AG08395 (cell line): ENCODE measurements around the gene PUM1.

Experiments
- DNase-seq: peaks from one replicate; pipeline ENCODE4 v3.0.0; 2012; ENCODE audit warnings: mixed read lengths, low spot score

Gene PUM1

GRCh38 chr1:30905916-30906620, 159.4 kb downstream of the PUM1 start:
- no peak for DNase-seq

DNA sequence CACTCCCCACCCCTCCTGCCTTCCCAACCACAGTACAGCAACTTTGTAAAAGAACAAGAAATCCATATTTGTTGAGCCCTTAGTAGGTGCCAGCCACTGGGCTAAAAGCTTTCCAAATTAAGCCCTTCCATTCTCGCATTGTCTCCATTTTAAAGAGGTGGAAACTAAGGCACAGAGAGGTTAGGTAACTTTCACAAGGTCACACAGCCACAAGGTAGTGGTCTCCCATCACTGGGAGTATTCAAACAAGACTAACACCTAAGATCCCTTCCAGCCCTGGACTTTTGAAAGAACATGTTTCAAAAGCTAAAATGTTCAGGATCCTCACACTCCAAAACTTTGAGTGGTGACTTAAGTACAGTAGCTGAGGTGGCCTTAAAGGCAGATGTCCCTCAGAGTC, 160.1 kb downstream of the PUM1 start:
- DNase-seq: no peak

GRCh38 chr1:30904962-30905335, 160.6 kb downstream of the PUM1 start:
- no peak for DNase-seq

DNA sequence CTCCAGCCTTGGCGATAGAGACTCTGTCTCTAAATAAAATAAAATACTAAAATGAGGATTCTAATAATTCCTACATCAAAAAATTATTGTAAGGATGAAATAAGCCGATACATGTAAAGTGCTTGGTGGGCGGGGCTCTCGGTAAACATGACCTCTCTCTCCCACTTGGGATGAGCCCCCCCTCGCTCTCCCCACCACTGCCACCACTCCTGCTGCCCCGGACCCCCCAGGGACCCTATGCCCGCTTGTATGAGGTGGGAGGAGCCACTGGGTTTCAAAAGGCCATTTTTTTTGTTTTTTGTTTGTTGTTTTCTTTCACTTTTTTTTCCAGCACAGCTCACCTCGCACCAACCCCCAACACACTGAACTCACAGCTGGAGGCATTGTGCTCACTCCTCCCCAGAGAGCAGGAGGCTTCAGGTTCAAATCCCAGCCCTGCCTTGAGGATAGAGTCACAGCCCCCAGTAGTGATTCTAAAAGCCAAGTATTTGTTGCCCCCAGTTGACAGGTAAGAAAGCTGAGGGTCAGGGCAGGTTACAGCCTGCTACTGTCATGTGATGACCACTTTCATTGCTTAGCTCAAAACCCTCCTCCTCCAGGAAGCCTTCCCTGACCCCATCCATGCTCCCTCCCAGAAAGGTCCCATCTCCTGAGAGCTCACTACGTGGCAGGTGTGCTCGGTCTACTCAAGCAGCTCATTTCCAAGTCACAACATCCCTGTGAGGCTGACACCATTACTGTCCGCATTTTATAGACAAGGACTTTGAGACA, 161.1 kb downstream of the PUM1 start:
- no peak for DNase-seq

DNA sequence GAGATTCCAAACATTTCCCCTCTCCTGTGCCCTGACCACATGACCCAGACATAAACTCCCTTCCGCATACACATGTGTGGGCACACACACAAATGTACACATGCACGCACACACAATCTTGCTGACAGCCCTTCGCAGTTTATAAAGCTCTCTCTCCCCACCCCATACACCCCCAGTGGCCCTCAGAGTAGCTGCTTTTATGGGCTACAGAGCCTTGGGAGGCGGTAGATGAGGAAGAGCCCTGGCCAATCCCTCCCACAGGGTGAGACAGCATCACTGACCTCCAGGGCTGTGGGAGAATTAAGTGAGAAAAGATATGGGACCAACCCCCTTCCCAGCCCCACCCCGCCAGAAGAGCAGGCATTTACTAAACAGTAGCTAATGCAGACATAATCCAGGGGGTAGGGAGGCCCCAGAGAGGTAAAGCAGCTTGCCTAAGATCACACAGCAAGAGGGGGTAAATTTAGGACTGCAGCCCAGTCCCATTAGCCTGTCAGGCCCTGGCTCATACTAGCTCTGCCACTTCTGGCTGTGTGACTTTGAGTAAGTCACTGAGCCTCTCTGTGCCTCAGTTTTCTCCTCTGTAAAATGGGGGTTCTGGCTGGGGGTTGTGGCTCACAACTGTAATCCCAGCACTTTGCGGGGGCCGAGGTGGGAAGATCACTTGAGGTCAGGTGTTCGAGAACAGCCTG, 162.0 kb downstream of the PUM1 start:
- no peak for DNase-seq

- no peak for DNase-seq
Observed at GRCh38 chr1:30902593-30903290, 162.8 kb downstream of the PUM1 start.

- no peak for DNase-seq
Observed at GRCh38 chr1:30901798-30902581, 163.5 kb downstream of the PUM1 start.

GRCh38 chr1:30900931-30901560, 164.5 kb downstream of the PUM1 start:
- no peak for DNase-seq

DNA sequence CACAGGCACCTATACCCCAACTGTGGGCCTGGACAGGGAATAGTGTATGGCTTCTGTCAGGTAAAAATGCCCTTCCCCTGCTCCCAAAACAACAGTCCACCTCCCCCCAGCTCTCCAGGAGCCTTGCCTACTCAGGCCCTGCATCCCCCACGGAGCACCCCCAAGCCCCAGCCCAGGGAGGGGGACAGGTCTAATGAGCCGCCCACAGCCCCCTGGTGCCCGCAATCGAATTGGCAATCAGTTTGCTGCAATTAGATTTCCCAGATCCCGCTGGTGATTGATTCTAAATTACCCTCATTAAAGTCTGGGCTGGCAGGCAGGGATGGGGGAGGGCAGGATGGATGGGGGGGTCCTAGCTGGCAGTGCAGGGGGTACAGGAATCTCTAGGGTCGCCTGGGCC, 165.0 kb downstream of the PUM1 start:
- DNase-seq: no peak

- no peak for DNase-seq
Observed at GRCh38 chr1:30899577-30900389, 165.7 kb downstream of the PUM1 start.

DNA sequence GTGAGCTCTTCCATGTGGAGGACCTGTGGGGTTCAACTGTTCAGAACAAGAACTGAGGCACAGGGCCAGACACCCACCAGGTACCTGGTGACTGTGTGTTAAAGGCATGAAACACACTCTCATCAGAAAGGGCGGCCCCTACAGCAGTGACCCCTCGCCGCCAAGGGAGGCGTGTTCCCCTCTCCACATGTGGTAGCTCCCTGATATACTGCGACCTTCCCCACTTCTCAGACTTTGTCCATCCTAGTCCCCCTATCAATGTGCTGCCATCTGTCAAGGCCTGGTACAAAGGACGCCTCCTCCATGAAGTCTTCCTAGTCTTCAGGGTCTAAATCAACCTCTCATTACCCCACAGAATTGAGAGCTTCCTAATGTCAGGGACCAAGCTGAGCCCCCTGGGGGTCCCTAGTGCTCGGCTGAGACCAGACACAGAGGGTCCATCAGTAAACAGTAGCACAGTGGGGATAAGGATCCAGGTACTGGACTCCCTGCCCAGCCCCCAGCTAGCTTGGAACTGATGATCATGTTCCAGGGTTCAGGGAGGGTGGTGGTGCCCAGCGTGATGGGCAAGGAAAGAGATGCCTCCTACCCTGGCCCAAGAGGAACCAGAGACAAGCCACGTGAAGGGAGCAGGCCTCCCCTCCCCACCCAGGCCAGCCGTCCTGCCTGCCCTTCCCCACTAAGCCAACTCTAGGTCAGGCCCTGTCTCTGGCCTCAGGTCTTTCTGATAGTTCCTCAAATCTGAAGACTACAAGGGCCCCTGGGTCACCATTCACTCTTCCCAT, 167.3 kb downstream of the PUM1 start:
- DNase-seq: no peak

GRCh38 chr1:30896905-30897304, 168.6 kb downstream of the PUM1 start:
- DNase-seq: no peak

- DNase-seq: no peak
Observed at GRCh38 chr1:30895944-30896660, 169.4 kb downstream of the PUM1 start.

- no peak for DNase-seq
Observed at GRCh38 chr1:30895382-30895943, 170.1 kb downstream of the PUM1 start.

DNA sequence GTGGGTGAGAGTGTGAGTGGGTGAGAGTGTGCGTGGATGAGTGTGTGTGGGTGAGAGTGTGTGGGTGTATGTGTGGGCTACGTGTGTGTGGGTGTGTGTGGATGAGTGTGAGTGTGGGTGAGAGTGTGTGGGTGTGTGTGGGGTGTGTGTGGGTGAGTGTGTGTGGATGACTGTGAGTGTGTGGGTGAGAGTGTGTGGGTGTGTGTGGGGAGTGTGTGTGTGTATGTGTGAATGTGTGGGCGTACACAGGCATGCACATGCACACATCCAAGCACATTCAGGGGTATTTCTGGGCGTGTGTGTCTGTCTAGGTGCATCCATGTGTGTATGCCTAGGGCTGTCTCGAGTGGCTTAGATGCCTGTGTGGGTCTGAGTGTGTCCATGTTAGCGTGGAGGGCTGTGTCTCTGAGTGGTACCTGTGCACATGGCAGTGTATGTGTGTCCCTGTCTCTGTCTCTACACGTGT, 171.0 kb downstream of the PUM1 start:
- DNase-seq: no peak

DNA sequence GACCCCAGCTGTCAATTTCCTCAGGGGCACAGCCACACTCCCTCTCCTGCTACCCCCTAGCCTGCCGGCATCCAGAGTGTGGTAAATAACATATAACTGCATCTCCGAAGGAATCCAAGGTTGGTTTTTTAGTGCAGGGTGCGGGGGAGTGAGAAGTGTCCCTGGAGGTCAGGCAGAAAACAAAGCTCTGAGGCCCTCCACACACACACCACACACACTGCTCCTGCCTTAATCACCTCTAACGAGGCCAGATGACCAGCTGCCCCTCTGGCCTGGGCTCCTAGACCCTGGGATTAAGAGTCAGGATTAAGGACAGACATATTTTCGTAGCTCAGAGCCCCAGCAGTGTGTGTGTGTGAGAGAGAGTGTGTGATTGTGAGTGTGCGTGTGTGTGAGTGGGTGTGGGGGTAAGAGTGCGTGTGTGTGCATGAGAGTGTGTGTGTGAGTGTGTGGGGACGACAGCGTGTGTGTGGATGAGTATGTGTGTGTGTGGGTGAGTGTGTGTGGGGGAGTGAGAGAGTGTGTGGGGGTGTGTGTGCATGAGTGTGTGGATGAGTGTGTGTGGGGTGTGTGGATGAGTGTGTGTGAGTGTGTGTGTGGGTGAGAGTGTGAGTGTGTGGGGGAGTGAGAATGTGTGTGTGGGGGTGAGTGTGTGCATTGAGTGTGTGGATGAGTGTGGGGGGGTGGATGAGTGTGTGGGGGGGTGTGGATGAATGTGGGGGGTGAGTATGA, 171.6 kb downstream of the PUM1 start:
- no peak for DNase-seq

GRCh38 chr1:30892671-30893073, 172.8 kb downstream of the PUM1 start:
- DNase-seq: no peak

DNA sequence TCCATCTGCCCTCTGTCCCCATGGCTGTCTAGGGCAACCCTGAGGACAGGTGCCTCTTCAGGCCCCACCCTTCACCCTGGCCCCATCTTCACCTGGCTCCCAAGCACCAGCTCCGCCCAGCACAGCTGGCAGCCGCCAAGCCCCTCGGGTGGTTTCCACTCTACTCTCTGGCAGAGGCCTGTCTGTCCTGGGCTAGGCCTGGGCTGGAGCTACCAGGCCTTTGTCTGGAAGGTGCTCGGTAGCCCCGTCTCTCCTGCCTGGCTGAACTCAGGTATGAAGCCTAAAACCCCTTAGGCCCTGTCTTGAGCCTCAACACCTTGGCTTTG, 174.3 kb downstream of the PUM1 start:
- no peak for DNase-seq
